Fibroblast of the aortic adventitia (primary cell): Measurements from ENCODE around the gene CEACAM18. TPM values are rescaled to one million over a fixed set of nuclear protein-coding genes. Genes with fewer than 3 reads are reported as not detected.

Experiments
- DNase-seq: peaks from one replicate; pipeline ENCODE4 v3.0.0-alpha.2; 2010; ENCODE audit warnings: low read depth
- H3K4me3 ChIP-seq: 2 replicates; pipeline ENCODE4 v1.5.1; 2011; ENCODE audit warnings: low read depth, mild to moderate bottlenecking, control low read depth, low read length, moderate library complexity
- CTCF ChIP-seq: IDR thresholded peaks from 2 replicates; pipeline ENCODE4 v1.5.1; 2011; ENCODE audit warnings: mild to moderate bottlenecking, low read length, control low read depth, inconsistent platforms; ENCODE audit not compliant: insufficient read depth
- total RNA-seq: library from RNA; depleted of rRNA; stranded (reverse); fragments of >200 nt; gene quantifications from 2 replicates; pipeline ENCODE4 v1.2.3, GENCODE V29; 2012; ENCODE audit warnings: low replicate concordance

CEACAM18 gene
- total RNA-seq, 1 donor: not detected

GRCh38 chr19:51513968-51514367 lies 35.6 kb downstream of the CEACAM18 start:
- TF ChIP-seq CTCF: no peak
- DNase-seq: no peak
- no peak overlapping the region for H3K4me3 ChIP-seq

DNA sequence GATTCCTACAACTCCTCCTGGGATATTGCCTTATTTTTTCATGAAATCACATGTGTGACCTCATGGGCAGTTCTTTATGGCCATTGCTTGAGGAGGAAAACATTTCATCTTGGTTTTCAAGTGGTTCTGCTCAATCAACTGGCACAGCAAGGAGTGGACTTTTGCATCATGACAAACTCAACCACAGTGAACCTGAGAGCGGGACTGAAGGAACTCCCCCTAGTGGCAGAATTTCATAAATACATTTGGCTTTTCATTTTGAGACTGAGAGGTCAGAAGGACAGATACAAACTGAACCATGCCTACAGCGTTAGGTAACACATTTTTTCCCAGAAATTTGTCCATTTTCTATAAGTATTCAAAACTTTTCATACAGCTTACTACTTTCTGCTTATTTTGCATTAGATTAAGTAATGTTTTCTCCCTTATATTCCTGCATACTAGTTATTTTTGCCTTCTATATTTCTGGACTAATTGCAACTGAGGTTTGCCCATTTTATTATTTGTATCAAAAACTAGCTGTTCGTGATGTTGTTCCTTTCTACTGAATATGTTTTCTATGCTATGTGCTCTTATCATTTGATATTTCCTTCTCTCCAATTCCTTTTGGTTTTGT lies 36.6 kb downstream of the CEACAM18 start:
- no peak overlapping the region for H3K4me3 ChIP-seq
- peak; percentile 69 for DNase-seq
- TF ChIP-seq CTCF: peak; percentile 75

GRCh38 chr19:51520728-51521127 lies 42.4 kb downstream of the CEACAM18 start:
- no peak overlapping the region for H3K4me3 ChIP-seq
- no peak for DNase-seq
- TF ChIP-seq CTCF: no peak

DNA sequence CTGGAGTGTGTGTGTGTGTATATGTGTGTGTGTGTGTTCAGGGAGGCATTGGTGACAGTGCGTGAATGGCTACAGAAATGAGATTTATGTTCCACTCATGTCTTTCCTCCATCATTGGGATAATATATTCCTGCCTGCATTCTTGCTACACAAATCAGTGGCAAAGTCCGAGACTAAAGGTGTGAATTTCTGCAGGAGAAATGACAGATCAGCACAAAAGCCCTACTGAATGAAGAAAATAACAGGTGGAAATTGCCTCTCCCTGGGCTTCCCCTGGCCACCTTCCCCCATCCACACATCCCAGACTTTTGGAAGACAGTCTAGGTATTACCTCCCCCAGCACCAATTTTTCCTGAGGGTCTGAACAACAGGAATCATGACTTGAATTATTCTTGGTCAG lies 43.0 kb downstream of the CEACAM18 start:
- no peak for DNase-seq
- H3K4me3 ChIP-seq: no peak overlapping the region
- no peak for TF ChIP-seq CTCF

DNA sequence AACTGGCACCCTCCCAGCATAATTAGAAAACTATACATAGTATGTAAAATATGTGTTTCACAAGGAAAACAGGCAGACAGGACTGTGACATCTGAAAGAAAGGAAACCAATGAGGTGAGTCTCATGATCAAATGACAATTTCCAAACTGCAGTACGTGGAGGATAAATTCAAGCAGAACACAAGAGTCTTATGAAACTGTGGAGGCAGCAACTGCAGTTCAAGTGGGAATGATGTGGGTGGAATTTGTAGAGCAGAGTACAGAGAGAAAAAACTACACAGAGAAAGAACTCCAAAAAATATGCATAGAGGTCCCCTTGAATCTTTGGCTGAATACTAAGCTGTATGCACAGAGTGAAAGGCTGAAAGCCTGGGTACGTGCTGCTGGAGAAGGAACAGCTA lies 43.4 kb downstream of the CEACAM18 start:
- no peak overlapping the region for H3K4me3 ChIP-seq
- no peak for DNase-seq
- no peak for TF ChIP-seq CTCF

DNA sequence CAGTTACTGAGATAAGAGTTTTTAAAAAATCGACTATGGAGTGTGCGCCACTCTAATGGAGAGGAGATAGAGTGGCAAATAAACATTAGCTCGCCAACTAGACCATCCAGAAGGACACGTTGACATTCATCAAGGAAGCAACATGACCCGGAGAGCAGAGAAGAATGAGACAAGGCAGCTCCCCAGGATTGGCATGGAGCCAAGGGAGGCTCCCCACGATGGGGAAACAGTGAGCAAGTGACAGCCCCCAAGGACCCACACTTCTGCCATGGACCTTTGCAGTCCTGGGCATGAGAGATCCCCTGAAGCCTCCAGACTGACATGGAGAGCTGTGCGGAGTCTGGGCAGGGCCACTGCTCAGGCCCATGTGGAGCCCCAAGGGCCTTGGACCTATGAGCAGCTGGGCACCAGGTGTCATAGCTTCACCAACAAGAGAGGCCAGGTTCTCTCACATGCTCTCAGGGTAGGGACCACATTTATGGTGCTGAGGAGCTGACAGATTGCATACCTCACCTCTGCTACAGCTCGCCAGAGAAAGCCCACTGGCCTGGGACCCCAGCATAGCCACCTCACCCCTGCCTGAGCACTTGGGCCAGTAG lies 46.4 kb downstream of the CEACAM18 start:
- no peak for TF ChIP-seq CTCF
- DNase-seq: no peak
- H3K4me3 ChIP-seq: no peak overlapping the region

GRCh38 chr19:51525651-51526050 lies 47.3 kb downstream of the CEACAM18 start:
- no peak for TF ChIP-seq CTCF
- H3K4me3 ChIP-seq: no peak overlapping the region

More at GRCh38 chr19:51525651-51526050, 47.3 kb downstream of the CEACAM18 start:
- no peak for DNase-seq
